Activated CD8-positive, alpha-beta memory T cell treated with anti-CD3 and anti-CD28 coated beads for 36 hours (primary cell): ENCODE measurements around the gene IRGC. TPM values are rescaled to one million over a fixed set of nuclear protein-coding genes. Genes with fewer than 3 reads are reported as not detected.

Source experiments
- CTCF ChIA-PET: fragments of 350-600 bp; sonication (Branson Sonifier 250); formaldehyde crosslinking; loops from one replicate; lab custom pipeline; 2021; ENCODE audit warnings: antibody characterized with exemption; lab: Charles Lee
- POLR2A ChIA-PET: fragments of 350-600 bp; sonication (Branson Sonifier 250); formaldehyde crosslinking; loops from one replicate; lab custom pipeline; 2021; ENCODE audit warnings: antibody characterized with exemption; lab: Charles Lee
- total RNA-seq, 2 experiments: library from RNA; stranded (reverse); gene quantifications; one replicate each; pipeline ENCODE4 v1.2.3, GENCODE V29; 2021

IRGC gene
- total RNA-seq, 2 experiments from 2014 or later, result not detected

DNA sequence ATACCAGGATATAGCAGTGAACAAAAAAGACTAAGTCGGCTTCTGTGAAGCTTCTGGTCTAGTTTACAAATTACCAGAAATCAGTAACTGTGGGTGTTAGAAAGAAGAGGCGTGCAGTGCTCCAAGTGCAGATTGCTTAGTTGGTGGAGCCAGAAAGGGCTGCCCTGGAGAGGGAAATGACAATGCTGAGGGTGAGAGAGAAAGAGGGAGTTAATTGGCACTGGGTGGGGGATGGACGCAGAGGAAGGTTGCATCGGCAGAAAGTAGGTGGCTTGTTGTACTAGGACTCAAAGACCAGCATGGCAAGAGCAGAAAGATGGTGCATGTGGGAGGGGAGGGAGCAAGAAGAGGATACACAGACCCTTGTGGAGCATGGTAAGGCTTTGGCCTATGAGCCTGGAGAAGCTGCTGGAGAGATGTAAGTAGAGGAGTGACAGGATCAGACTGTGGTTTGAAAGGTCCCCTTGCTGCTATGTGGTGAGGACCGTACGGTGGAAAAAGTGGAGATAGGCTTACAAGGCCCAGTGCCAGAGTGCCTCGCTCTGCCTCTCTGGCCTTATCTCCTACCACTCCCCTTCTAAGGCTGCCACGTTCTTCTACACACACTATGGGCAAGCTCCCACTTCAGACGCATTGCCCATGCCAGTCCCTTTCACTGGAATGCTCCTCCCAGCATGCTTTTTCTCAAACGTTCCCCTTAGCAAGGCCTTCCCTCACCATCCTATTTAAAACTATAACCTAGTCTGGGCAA is 25.4 kb downstream of the IRGC start:
- POLR2A ChIA-PET, result no interaction called here
- CTCF ChIA-PET, result interaction anchor here (1.1 to 1.4 kb wide), 2 partner anchors 9 to 427 kb away, joined by 3 read pairs; no protein-coding TSS in a partner anchor

DNA sequence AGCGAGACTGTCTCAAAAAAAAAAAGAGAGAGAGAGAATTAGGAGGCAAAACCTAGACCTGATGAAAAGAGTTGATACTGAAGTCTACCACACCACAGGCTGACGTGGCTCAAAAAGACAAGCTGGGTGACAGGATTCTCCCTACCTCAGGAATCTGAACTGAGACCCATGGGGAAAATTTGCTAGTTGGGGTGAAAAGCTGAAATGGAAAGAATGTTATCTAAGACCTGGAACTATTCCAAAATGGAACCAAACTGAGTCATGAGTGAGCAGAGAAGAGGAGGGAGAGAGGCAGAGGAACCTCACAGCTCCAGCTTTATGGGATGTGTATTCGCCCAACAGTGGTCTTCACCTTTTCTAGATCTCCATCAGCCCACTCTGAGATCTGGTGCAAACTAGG is 27.2 kb downstream of the IRGC start:
- ChIA-PET CTCF (interaction anchor here (0.6 to 2.1 kb wide), 3 partner anchors 23 to 92 kb away, joined by 3 to 7 read pairs (median 5); partner anchors contain the start of gene PLAUR), POLR2A (no interaction called here)

DNA sequence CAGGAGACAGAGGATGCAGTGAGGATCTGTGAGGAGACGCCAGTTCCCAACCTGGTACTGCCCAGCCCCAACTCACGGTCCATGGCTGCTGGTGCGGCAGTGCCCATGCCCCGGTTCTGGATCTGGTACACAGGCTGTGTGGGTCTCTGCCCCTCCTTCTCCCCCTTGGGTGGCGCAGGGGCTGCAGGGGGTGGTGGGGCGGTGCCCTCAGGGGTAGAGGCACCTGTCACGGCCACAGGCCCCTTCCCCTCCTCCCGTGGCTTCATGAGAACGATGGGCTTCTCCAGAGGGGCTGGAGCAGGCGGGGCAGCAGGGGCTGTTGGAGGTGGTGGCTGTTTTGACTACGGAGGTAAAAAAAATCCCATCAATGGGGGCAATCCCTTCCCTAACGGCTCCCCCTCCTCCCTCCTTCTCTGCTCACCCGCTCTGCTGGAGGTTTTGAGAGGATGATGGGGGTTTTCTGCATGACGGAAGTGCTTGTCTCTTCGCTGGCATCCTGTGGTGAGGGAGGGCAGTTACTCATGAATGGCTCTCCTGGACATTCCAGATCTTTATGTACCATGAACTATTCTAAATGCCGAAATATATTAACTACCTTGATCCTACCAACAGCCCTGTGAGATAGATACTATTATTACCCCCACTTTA is 31.8 kb downstream of the IRGC start:
- CTCF ChIA-PET, result interaction anchor here (1.0 to 4.6 kb wide), 5 partner anchors 9 to 37 kb away, joined by 3 to 46 read pairs (median 15); no protein-coding TSS in a partner anchor
- POLR2A ChIA-PET, result no interaction called here

- ChIA-PET POLR2A (no interaction called here), CTCF (interaction anchor here (4.6 kb wide), 1 partner anchor 18 kb away, joined by 46 read pairs; no protein-coding TSS in a partner anchor)
Measured at GRCh38 chr19:43748205-43748594, 32.3 kb downstream of the IRGC start.

- ChIA-PET POLR2A (no interaction called here), CTCF (interaction anchor here (4.6 kb wide), 1 partner anchor 18 kb away, joined by 46 read pairs; no protein-coding TSS in a partner anchor)
Measured at GRCh38 chr19:43748685-43749084, 32.8 kb downstream of the IRGC start.

DNA sequence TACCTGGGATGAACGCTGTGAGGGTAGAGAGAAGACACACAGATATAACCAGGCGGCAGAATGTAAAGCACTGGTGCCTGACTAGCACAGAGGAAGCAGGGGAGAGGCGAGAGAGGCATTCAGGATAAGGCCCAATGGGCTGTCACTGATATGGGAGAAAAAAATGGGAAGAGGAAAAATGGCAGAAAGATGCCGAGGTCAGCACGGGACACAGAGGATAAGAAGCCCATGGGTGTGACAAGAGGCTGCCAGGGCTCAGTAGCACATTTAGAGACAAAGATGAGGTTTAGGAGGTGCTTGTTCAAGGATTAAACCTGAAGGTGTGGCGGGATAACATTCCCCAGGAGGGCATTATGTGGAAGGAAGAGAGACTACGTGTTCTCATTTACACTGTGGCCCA is 33.3 kb downstream of the IRGC start:
- ChIA-PET POLR2A (no interaction called here), CTCF (interaction anchor here (0.9 kb wide), 1 partner anchor 36 kb away, joined by 3 read pairs; no protein-coding TSS in a partner anchor)

DNA sequence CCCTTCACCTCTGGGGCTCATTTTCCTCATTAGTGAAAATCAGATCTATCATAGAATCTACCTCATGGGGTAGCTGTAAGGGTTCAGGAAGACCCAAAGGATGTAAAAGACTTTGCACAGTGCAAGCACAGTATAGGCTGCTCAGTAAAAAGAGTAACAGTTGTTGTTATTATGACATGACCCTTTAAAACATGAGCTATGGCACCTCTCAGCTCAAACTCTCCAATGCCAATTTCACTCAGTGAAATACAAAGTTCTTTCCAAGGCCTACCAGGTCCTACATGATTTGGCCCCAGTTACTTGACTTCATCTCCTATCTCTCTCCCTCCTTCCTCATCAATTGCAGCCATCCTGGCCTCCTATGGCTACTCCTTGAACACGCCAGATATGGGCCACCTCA is 34.0 kb downstream of the IRGC start:
- ChIA-PET CTCF (interaction anchor here (0.9 to 1.0 kb wide), 2 partner anchors 17 to 35 kb away, joined by 3 read pairs; no protein-coding TSS in a partner anchor), POLR2A (interaction anchor here (1.0 kb wide), 1 partner anchor 15 kb away, joined by 4 read pairs; no protein-coding TSS in a partner anchor)

DNA sequence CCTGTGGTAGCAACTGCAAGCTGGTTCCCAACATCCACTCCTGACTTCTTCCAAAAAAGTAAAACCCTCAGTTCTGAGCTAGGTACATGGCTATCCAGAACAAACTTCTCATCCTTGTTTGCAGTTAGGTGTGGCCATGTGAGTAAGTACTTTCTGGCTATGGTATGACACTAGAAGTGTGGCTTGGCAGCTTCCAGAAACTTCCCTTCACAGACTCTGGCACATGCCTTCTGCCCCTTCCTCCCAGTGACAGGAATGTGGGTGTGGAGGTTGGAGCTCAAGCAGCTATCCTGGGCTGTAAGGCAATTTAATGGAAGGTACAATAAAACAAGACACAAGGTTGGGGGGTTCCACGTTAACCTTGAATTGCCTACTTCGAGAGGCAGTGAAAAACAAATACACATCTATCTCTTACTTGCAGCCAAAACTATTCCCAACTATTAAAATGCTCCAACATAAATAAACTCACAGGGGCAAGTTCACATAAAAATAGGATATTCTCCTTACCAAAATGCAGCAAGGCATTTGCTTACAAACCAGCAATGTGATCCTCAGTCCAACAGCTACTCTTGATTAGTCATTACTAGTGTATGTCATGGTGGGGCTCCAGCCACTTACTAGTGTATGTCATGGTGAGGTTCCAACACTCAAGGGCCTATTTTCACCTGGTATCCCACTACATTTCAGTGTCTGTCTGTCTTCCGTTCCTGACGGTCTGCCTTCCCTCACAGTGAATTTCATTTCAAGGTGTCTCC is 35.8 kb downstream of the IRGC start:
- CTCF ChIA-PET, result interaction anchor here (0.8 to 5.3 kb wide), 8 partner anchors 12 to 142 kb away, joined by 3 to 64 read pairs (median 4); partner anchors contain the start of gene KCNN4
- POLR2A ChIA-PET, result interaction anchor here (5.5 kb wide), 1 partner anchor 13 kb away, joined by 57 read pairs; no protein-coding TSS in a partner anchor

GRCh38 chr19:43752287-43752875 is 36.5 kb downstream of the IRGC start:
- ChIA-PET CTCF (interaction anchor here (1.0 to 5.3 kb wide), 9 partner anchors 11 to 143 kb away, joined by 3 to 64 read pairs (median 6); partner anchors contain the start of gene KCNN4), POLR2A (interaction anchor here (0.9 to 5.5 kb wide), 2 partner anchors 12 to 155 kb away, joined by 3 to 57 read pairs; no protein-coding TSS in a partner anchor)

DNA sequence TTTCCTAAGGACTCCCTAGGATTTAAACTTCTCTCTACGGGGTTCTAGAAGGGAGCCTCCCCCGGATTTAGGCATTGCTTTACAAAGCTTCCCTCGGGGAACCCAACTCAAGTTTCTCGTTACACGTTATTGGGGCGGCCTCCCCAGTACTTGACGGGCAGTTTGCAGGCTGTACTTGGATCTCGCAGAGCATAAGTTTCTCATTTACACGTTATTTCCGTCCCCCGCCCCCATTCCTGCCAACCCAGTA is 38.3 kb downstream of the IRGC start:
- ChIA-PET POLR2A (interaction anchor here (0.7 to 5.5 kb wide), 8 partner anchors 10 to 1892 kb away, joined by 3 to 57 read pairs (median 5); partner anchors contain the start of gene KCNN4), CTCF (interaction anchor here (0.6 to 5.3 kb wide), 9 partner anchors 8 to 1077 kb away, joined by 3 to 64 read pairs (median 6); partner anchors contain the start of gene KCNN4)

DNA sequence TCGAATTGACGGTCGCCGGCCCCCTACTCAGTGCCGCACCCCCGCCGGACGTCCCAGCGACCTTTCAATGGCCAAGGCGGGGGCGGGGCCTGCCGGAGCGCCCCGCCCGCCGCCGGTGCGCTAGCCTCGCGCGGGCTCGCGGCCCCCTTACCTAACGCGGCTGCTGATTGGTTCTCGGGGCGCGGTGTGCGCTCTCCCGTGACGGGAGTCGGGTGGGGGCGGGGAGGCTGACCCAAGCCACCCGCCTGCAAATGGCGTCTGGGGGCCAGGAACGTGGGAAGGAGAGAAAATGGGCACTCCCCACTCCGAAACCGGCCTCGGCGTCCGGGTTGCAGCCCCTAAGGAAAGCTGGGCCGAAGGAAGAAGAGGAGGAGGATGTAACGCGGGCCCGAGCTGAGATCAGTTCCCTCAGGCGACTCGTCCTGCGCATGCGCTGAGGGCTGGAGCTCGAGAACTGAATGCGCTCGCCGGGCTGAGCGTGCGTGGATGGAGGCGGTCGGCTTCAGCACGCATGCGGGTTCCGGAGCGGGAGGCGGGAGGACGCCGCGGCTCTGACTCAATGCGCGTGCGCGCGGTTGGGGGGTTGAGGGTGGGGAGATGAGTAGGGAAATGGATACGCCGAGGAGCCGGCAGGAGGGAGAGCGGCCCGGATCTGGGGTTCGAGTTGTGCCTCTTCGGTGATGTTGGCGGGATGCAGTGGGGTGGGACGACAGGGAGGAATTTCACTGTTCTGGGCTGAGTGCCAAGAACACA is 38.8 kb downstream of the IRGC start, which contains the start of gene SMG9:
Gene SMG9 (minus strand): TSS at position 460 of the 753 bp plus-strand sequence. CDS start 4,221 bp downstream, outside the sequence.
- CTCF ChIA-PET, result interaction anchor here (0.6 to 5.3 kb wide), 9 partner anchors 8 to 1077 kb away, joined by 3 to 64 read pairs (median 6); partner anchors contain the start of gene KCNN4
- POLR2A ChIA-PET, result interaction anchor here (0.7 to 5.5 kb wide), 7 partner anchors 10 to 87 kb away, joined by 3 to 57 read pairs (median 5); partner anchors contain the start of gene KCNN4

DNA sequence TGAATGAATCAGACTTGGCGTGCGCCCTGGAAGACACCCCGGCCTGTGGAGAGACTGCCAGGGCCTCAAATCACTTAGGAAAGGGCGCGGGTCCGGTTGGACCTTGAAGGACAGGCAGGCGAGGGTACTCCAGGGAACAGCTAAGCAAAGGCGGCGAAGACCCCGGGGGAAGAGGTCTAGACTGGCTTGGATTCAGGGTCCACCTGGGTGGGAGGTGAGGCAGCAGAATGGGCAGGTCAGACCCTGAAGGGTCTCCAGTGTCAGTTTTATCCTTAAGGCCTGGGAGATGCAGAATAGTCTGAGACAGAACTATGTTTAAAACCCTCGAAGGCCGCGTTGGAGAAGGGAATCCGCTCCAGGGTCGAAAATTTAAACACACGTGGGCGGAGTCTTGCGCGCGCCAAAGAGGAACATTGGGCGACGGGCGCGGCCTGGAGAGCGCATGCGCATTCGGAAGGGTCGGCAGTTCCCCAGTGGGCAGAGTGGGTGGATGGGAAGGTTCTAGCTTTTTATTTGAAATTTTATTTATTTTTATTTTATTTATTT is 39.5 kb downstream of the IRGC start:
- CTCF ChIA-PET, result interaction anchor here (1.1 to 5.3 kb wide), 4 partner anchors 10 to 29 kb away, joined by 3 to 64 read pairs (median 8); no protein-coding TSS in a partner anchor
- POLR2A ChIA-PET, result interaction anchor here (1.2 to 5.5 kb wide), 3 partner anchors 9 to 87 kb away, joined by 5 to 57 read pairs (median 26); partner anchors contain the start of gene KCNN4

GRCh38 chr19:43759515-43759914 is 43.6 kb downstream of the IRGC start:
- ChIA-PET CTCF (interaction anchor here (1.5 kb wide), 1 partner anchor 21 kb away, joined by 3 read pairs; the partner anchor contains the start of gene KCNN4), POLR2A (no interaction called here)

DNA sequence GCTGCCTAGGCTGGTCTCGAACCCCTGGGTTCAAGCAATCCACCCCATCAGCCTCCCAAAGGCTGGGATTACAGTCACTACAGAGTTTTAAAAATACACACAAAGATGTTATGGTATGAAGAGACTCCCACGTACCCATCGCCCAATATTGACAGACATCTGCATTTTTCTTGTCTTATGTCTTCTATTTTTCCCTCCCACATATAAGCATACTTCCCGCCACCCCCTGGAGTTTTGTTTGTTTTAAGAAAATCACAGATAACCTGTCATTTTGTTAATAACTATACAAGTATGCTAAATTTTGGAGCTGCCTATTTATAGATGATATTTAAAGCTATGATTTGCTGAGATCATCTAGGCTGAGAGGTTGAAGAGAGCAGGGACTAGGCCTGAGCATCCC is 45.1 kb downstream of the IRGC start:
- POLR2A ChIA-PET, result interaction anchor here (0.5 kb wide), 1 partner anchor 191 kb away, joined by 4 read pairs; no protein-coding TSS in a partner anchor
- CTCF ChIA-PET, result interaction anchor here (1.0 to 1.1 kb wide), 2 partner anchors 16 to 20 kb away, joined by 4 read pairs; partner anchors contain the start of gene KCNN4

GRCh38 chr19:43762814-43763213 is 46.9 kb downstream of the IRGC start:
- CTCF ChIA-PET, result interaction anchor here (0.7 to 3.2 kb wide), 6 partner anchors 9 to 169 kb away, joined by 3 to 11 read pairs (median 5); no protein-coding TSS in a partner anchor
- POLR2A ChIA-PET, result interaction anchor here (1.6 kb wide), 1 partner anchor 16 kb away, joined by 4 read pairs; no protein-coding TSS in a partner anchor

GRCh38 chr19:43763473-43763939 is 47.6 kb downstream of the IRGC start:
- CTCF ChIA-PET, result interaction anchor here (0.7 to 3.2 kb wide), 5 partner anchors 9 to 36 kb away, joined by 3 to 11 read pairs (median 6); no protein-coding TSS in a partner anchor

More at GRCh38 chr19:43763473-43763939, 47.6 kb downstream of the IRGC start:
- POLR2A ChIA-PET, result interaction anchor here (0.6 to 3.1 kb wide), 4 partner anchors 10 to 231 kb away, joined by 3 to 57 read pairs (median 4); partner anchors contain the start of genes SMG9 and ZNF575
